GM19351 (cell line): ENCODE measurements around the gene RNASEH2C.
"Not testable (repeated sequence)": the region's sequence is repeated elsewhere in the genome, so short reads cannot be mapped to it uniquely, and the experiment has no call there.

Source experiments
- ATAC-seq: cut with Tn5 transposase; IDR thresholded peaks from one replicate; pipeline ENCODE4 v1.9.1; 2021; ENCODE audit warnings: mild to moderate bottlenecking, moderate library complexity; ENCODE audit not compliant: unreplicated experiment

The RNASEH2C gene

GRCh38 chr11:65718531-65718930 lies 2.1 kb downstream of the RNASEH2C start:
- no peak for ATAC-seq

- no peak for ATAC-seq
Observed at GRCh38 chr11:65717906-65718305, 2.7 kb downstream of the RNASEH2C start.

- no peak for ATAC-seq
Observed at GRCh38 chr11:65716774-65717405, 3.7 kb downstream of the RNASEH2C start.

- ATAC-seq, result no peak
Observed at GRCh38 chr11:65716302-65716701, 4.3 kb downstream of the RNASEH2C start.

- ATAC-seq, result no peak
Observed at GRCh38 chr11:65714433-65714832, 6.2 kb downstream of the RNASEH2C start.

GRCh38 chr11:65713212-65713969 lies 7.2 kb downstream of the RNASEH2C start:
- no peak for ATAC-seq

- no peak for ATAC-seq
Observed at GRCh38 chr11:65712633-65713076, 7.9 kb downstream of the RNASEH2C start.

- ATAC-seq, result peak; percentile 81
Observed at GRCh38 chr11:65711785-65712632, 8.6 kb downstream of the RNASEH2C start, which contains the start of gene KAT5. Gene KAT5, plus strand, starts transcription at chr11:65712252. Its CDS starts 16 bp downstream, at chr11:65712268.

- ATAC-seq, result no peak
Observed at GRCh38 chr11:65710421-65710820, 10.2 kb downstream of the RNASEH2C start.

GRCh38 chr11:65709661-65710060 lies 10.9 kb downstream of the RNASEH2C start:
- ATAC-seq, result no peak

GRCh38 chr11:65708451-65708850 lies 12.1 kb downstream of the RNASEH2C start:
- ATAC-seq, result no peak

- ATAC-seq, result not testable (repeated sequence)
Observed at GRCh38 chr11:65707002-65707401, 13.6 kb downstream of the RNASEH2C start.

GRCh38 chr11:65706303-65706763 lies 14.3 kb downstream of the RNASEH2C start:
- not testable (repeated sequence) for ATAC-seq

- ATAC-seq, result no peak
Observed at GRCh38 chr11:65703846-65704245, 16.8 kb downstream of the RNASEH2C start.

GRCh38 chr11:65701686-65702085 lies 18.9 kb downstream of the RNASEH2C start:
- no peak for ATAC-seq

- no peak for ATAC-seq
Observed at GRCh38 chr11:65700399-65700798, 20.2 kb downstream of the RNASEH2C start.

- no peak for ATAC-seq
Observed at GRCh38 chr11:65699306-65699705, 21.3 kb downstream of the RNASEH2C start.

GRCh38 chr11:65698205-65698604 lies 22.4 kb downstream of the RNASEH2C start:
- ATAC-seq, result no peak

- ATAC-seq, result no peak
Observed at GRCh38 chr11:65696802-65697552, 23.6 kb downstream of the RNASEH2C start.

GRCh38 chr11:65695459-65696241 lies 24.9 kb downstream of the RNASEH2C start:
- ATAC-seq, result no peak
